HepG2 (cell line): ENCODE results near the gene CAMSAP2. TPM values are rescaled to one million over a fixed set of nuclear protein-coding genes. Genes with fewer than 3 reads are reported as not detected.

Source experiments
- ARNTL ChIP-seq: sonication (generic); formaldehyde crosslinking; IDR thresholded peaks from 2 replicates; pipeline ENCODE4 v1.4.0; 2020; ENCODE audit warnings: mild to moderate bottlenecking, missing genetic modification reagents
- FOXP1 ChIP-seq, 2 experiments: fragments of 450-650 bp in 1 of 2; IDR thresholded peaks; 2 replicates each; pipeline ENCODE4 v1.6.1; 2017 to 2018; ENCODE audit warnings: antibody characterized with exemption in 1 of 2
- NFATC3 ChIP-seq: sonication (generic); formaldehyde crosslinking; IDR thresholded peaks from 2 replicates; pipeline ENCODE4 v1.5.1; 2020; ENCODE audit warnings: mild to moderate bottlenecking, missing genetic modification reagents
- NFIC ChIP-seq: IDR thresholded peaks from 2 replicates; pipeline ENCODE4 v1.6.1; 2012; ENCODE audit warnings: mild to moderate bottlenecking, low read length, inconsistent platforms
- TRIM24 ChIP-seq: sonication (generic); formaldehyde crosslinking; IDR thresholded peaks from 2 replicates; pipeline ENCODE4 v1.8.0; 2022; ENCODE audit warnings: mild to moderate bottlenecking, missing genetic modification reagents
- ZSCAN29 ChIP-seq: sonication (generic); formaldehyde crosslinking; conservative IDR thresholded peaks from 2 replicates; pipeline ENCODE4 v1.4.0; 2020; ENCODE audit warnings: mild to moderate bottlenecking, missing genetic modification reagents
- polyA plus RNA-seq, 8 experiments: library from polyadenylated mRNA; depleted of rRNA in 3 of 8; stranded (reverse) in 7 of 8; unstranded in 1 of 8; fragments of >200 nt; fragmentation: Illumina TruSeq in 4 of 8; extraction: Trizol in 4 of 8; gene quantifications; 2 replicates each; pipeline versions ENCODE4 v1.2.1 to v1.2.3, GENCODE V29; 2011 to 2016; ENCODE audit warnings: low read depth in 4 of 8, missing spikeins in 1 of 8, mixed read lengths in 1 of 8; ENCODE audit not compliant: insufficient read depth in 1 of 8
- total RNA-seq, 5 experiments: library from RNA; depleted of rRNA; stranded (reverse); fragments of >200 nt; fragmentation: Illumina TruSeq; extraction: Trizol; gene quantifications; 2 replicates each; pipeline ENCODE4 v1.2.3, GENCODE V29; 2016; ENCODE audit warnings: low read depth in 1 of 5
- TF ChIP-seq, protein P1 (sequence below): sonication (generic); formaldehyde crosslinking; IDR thresholded peaks from 2 replicates; pipeline ENCODE4 v1.4.0; 2020; ENCODE audit warnings: missing genetic modification reagents
- TF ChIP-seq, protein P2 (sequence below): sonication (generic); formaldehyde crosslinking; IDR thresholded peaks from 2 replicates; pipeline ENCODE4 v1.5.0; 2020; ENCODE audit warnings: missing genetic modification reagents
- TF ChIP-seq, protein P3 (sequence below): sonication (generic); formaldehyde crosslinking; IDR thresholded peaks from 2 replicates; pipeline ENCODE4 v1.8.0; 2022; ENCODE audit warnings: missing genetic modification reagents, mild to moderate bottlenecking, borderline replicate concordance
- TF ChIP-seq, protein P4 (sequence below): fragments of 450-650 bp; IDR thresholded peaks from 2 replicates; pipeline ENCODE4 v1.6.1; 2016
- TF ChIP-seq, protein P5 (sequence below): sonication (generic); formaldehyde crosslinking; IDR thresholded peaks from 2 replicates; pipeline ENCODE4 v1.5.1; 2020; ENCODE audit warnings: missing genetic modification reagents, mild to moderate bottlenecking, borderline replicate concordance
- TF ChIP-seq, protein P6 (sequence below): sonication (generic); formaldehyde crosslinking; IDR thresholded peaks from 2 replicates; pipeline ENCODE4 v1.8.0; 2022; ENCODE audit warnings: mild to moderate bottlenecking, missing genetic modification reagents, moderate library complexity
- TF ChIP-seq, protein P7 (sequence below): sonication (generic); formaldehyde crosslinking; IDR thresholded peaks from 2 replicates; pipeline ENCODE4 v1.5.0; 2020; ENCODE audit warnings: mild to moderate bottlenecking, missing genetic modification reagents, borderline replicate concordance

Gene CAMSAP2
- total and polyA plus RNA-seq, 2 of the 13 experiments (the other 11 are each of a cell fraction or from before 2014, with no cell fraction given), result 3.4 to 8.2 TPM

DNA sequence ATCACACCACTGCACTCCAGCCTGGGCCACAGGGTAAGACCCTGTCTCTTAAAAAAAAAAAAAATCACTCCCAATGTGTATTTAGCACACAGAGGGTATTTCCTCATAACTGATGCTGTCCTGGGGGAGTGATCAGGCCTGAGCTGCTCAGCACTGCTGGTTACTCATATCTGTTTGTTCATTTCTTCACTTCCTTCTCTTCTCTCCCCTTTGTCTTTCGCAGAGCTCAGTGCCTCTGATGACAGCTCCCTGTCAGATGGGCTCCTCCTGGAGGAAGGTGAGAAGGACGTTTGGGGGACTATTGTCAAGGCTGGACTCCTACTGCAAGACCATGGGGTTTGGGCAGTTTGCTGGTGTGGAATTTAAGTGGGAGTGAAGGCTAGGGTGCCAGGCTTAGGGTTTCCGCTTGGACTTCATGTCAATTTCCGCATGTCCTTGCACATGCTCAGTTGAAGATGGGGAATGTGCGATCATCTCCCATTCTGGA, 169.0 kb downstream of the CAMSAP2 start (continued):
- TF ChIP-seq, protein P1, sequence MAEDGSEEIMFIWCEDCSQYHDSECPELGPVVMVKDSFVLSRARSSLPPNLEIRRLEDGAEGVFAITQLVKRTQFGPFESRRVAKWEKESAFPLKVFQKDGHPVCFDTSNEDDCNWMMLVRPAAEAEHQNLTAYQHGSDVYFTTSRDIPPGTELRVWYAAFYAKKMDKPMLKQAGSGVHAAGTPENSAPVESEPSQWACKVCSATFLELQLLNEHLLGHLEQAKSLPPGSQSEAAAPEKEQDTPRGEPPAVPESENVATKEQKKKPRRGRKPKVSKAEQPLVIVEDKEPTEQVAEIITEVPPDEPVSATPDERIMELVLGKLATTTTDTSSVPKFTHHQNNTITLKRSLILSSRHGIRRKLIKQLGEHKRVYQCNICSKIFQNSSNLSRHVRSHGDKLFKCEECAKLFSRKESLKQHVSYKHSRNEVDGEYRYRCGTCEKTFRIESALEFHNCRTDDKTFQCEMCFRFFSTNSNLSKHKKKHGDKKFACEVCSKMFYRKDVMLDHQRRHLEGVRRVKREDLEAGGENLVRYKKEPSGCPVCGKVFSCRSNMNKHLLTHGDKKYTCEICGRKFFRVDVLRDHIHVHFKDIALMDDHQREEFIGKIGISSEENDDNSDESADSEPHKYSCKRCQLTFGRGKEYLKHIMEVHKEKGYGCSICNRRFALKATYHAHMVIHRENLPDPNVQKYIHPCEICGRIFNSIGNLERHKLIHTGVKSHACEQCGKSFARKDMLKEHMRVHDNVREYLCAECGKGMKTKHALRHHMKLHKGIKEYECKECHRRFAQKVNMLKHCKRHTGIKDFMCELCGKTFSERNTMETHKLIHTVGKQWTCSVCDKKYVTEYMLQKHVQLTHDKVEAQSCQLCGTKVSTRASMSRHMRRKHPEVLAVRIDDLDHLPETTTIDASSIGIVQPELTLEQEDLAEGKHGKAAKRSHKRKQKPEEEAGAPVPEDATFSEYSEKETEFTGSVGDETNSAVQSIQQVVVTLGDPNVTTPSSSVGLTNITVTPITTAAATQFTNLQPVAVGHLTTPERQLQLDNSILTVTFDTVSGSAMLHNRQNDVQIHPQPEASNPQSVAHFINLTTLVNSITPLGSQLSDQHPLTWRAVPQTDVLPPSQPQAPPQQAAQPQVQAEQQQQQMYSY (CRISPR knock-in tag), result no peak
- TF ChIP-seq NFIC, result no peak
- TF ChIP-seq, protein P2, sequence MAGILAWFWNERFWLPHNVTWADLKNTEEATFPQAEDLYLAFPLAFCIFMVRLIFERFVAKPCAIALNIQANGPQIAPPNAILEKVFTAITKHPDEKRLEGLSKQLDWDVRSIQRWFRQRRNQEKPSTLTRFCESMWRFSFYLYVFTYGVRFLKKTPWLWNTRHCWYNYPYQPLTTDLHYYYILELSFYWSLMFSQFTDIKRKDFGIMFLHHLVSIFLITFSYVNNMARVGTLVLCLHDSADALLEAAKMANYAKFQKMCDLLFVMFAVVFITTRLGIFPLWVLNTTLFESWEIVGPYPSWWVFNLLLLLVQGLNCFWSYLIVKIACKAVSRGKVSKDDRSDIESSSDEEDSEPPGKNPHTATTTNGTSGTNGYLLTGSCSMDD, result no peak
- TF ChIP-seq, protein P3, sequence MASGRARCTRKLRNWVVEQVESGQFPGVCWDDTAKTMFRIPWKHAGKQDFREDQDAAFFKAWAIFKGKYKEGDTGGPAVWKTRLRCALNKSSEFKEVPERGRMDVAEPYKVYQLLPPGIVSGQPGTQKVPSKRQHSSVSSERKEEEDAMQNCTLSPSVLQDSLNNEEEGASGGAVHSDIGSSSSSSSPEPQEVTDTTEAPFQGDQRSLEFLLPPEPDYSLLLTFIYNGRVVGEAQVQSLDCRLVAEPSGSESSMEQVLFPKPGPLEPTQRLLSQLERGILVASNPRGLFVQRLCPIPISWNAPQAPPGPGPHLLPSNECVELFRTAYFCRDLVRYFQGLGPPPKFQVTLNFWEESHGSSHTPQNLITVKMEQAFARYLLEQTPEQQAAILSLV (CRISPR knock-in tag), result no peak
- TF ChIP-seq ZSCAN29, result no peak
- TF ChIP-seq, protein P4, sequence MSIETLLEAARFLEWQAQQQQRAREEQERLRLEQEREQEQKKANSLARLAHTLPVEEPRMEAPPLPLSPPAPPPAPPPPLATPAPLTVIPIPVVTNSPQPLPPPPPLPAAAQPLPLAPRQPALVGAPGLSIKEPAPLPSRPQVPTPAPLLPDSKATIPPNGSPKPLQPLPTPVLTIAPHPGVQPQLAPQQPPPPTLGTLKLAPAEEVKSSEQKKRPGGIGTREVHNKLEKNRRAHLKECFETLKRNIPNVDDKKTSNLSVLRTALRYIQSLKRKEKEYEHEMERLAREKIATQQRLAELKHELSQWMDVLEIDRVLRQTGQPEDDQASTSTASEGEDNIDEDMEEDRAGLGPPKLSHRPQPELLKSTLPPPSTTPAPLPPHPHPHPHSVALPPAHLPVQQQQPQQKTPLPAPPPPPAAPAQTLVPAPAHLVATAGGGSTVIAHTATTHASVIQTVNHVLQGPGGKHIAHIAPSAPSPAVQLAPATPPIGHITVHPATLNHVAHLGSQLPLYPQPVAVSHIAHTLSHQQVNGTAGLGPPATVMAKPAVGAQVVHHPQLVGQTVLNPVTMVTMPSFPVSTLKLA, result no peak
- no peak for TF ChIP-seq NFATC3 (CRISPR knock-in tag)
- TF ChIP-seq, protein P5, sequence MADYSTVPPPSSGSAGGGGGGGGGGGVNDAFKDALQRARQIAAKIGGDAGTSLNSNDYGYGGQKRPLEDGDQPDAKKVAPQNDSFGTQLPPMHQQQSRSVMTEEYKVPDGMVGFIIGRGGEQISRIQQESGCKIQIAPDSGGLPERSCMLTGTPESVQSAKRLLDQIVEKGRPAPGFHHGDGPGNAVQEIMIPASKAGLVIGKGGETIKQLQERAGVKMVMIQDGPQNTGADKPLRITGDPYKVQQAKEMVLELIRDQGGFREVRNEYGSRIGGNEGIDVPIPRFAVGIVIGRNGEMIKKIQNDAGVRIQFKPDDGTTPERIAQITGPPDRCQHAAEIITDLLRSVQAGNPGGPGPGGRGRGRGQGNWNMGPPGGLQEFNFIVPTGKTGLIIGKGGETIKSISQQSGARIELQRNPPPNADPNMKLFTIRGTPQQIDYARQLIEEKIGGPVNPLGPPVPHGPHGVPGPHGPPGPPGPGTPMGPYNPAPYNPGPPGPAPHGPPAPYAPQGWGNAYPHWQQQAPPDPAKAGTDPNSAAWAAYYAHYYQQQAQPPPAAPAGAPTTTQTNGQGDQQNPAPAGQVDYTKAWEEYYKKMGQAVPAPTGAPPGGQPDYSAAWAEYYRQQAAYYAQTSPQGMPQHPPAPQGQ (CRISPR knock-in tag), result no peak
- TF ChIP-seq TRIM24 (CRISPR knock-in tag), result no peak
- no peak for TF ChIP-seq FOXP1 (IDR thresholded peaks at IDR 0.05)
- no peak for TF ChIP-seq FOXP1 (CRISPR knock-in tag; IDR thresholded peaks at IDR 0.05)
- no peak for TF ChIP-seq ARNTL (CRISPR knock-in tag)
- TF ChIP-seq, protein P6, sequence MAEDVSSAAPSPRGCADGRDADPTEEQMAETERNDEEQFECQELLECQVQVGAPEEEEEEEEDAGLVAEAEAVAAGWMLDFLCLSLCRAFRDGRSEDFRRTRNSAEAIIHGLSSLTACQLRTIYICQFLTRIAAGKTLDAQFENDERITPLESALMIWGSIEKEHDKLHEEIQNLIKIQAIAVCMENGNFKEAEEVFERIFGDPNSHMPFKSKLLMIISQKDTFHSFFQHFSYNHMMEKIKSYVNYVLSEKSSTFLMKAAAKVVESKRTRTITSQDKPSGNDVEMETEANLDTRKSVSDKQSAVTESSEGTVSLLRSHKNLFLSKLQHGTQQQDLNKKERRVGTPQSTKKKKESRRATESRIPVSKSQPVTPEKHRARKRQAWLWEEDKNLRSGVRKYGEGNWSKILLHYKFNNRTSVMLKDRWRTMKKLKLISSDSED (CRISPR knock-in tag), result no peak
- TF ChIP-seq, protein P7, sequence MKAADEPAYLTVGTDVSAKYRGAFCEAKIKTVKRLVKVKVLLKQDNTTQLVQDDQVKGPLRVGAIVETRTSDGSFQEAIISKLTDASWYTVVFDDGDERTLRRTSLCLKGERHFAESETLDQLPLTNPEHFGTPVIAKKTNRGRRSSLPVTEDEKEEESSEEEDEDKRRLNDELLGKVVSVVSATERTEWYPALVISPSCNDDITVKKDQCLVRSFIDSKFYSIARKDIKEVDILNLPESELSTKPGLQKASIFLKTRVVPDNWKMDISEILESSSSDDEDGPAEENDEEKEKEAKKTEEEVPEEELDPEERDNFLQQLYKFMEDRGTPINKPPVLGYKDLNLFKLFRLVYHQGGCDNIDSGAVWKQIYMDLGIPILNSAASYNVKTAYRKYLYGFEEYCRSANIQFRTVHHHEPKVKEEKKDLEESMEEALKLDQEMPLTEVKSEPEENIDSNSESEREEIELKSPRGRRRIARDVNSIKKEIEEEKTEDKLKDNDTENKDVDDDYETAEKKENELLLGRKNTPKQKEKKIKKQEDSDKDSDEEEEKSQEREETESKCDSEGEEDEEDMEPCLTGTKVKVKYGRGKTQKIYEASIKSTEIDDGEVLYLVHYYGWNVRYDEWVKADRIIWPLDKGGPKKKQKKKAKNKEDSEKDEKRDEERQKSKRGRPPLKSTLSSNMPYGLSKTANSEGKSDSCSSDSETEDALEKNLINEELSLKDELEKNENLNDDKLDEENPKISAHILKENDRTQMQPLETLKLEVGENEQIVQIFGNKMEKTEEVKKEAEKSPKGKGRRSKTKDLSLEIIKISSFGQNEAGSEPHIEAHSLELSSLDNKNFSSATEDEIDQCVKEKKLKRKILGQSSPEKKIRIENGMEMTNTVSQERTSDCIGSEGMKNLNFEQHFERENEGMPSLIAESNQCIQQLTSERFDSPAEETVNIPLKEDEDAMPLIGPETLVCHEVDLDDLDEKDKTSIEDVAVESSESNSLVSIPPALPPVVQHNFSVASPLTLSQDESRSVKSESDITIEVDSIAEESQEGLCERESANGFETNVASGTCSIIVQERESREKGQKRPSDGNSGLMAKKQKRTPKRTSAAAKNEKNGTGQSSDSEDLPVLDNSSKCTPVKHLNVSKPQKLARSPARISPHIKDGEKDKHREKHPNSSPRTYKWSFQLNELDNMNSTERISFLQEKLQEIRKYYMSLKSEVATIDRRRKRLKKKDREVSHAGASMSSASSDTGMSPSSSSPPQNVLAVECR (CRISPR knock-in tag), result no peak; the same call in 1 of the 2 replicates
